Measurements from ENCODE around the gene SDC3.

SDC3 gene

DNA sequence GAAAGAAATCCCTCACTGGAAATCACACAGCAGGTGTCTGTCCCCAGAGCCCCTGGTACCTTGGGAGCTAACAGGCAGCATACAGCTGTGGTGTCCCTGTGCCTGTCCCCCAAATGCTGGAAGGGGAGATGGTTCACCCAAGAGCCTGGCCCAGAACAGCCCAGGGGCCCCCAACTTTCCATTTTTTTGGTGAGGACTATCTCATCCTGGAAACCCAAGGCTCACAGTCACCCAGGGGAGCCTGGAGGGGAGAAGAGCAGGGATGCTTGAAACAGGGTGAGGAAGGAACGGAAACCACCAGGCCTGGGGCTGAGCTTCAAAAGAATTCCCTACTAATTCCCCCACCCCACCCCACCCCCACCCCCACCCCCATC is 3.6 kb downstream of the SDC3 start:
- no peak for DNase-seq (ENCODE audit: low spot score)

DNA sequence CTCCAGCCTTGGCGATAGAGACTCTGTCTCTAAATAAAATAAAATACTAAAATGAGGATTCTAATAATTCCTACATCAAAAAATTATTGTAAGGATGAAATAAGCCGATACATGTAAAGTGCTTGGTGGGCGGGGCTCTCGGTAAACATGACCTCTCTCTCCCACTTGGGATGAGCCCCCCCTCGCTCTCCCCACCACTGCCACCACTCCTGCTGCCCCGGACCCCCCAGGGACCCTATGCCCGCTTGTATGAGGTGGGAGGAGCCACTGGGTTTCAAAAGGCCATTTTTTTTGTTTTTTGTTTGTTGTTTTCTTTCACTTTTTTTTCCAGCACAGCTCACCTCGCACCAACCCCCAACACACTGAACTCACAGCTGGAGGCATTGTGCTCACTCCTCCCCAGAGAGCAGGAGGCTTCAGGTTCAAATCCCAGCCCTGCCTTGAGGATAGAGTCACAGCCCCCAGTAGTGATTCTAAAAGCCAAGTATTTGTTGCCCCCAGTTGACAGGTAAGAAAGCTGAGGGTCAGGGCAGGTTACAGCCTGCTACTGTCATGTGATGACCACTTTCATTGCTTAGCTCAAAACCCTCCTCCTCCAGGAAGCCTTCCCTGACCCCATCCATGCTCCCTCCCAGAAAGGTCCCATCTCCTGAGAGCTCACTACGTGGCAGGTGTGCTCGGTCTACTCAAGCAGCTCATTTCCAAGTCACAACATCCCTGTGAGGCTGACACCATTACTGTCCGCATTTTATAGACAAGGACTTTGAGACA is 4.2 kb downstream of the SDC3 start:
- DNase-seq (ENCODE audit: low spot score), result no peak

DNA sequence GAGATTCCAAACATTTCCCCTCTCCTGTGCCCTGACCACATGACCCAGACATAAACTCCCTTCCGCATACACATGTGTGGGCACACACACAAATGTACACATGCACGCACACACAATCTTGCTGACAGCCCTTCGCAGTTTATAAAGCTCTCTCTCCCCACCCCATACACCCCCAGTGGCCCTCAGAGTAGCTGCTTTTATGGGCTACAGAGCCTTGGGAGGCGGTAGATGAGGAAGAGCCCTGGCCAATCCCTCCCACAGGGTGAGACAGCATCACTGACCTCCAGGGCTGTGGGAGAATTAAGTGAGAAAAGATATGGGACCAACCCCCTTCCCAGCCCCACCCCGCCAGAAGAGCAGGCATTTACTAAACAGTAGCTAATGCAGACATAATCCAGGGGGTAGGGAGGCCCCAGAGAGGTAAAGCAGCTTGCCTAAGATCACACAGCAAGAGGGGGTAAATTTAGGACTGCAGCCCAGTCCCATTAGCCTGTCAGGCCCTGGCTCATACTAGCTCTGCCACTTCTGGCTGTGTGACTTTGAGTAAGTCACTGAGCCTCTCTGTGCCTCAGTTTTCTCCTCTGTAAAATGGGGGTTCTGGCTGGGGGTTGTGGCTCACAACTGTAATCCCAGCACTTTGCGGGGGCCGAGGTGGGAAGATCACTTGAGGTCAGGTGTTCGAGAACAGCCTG is 5.1 kb downstream of the SDC3 start:
- no peak for DNase-seq (ENCODE audit: low spot score)

DNA sequence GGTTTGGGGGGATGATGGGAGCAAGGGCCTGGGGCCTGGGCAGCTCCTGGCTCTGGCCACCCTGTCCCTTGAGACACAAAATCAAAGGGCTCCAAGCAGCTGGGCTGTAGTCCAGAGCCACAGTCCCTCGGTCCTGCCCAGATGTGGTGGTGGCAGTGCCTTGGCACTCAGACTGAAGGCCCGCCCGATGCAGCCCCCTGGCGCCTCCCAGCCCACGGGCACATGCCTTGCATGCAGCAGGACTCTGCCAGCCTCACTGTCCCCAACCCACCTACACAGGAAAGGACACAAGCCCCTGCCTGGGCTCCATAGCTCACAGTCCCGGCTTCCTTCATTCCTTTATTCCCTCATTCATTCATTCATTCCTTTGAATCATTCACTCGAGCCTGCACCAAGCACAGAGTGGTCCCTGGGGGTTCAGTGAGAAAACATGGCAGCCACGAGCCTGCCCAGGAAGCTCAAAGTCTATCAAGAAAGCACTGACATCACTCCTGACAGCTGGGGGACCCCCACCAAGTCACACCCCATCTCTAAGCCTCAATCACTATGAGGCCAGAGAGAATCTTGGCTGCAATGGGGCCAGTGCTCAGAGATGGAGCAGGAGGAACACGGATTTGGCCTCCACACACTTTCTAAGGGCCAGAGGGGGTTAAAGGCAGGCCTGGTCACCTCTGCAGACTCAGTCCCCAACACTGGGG is 5.8 kb downstream of the SDC3 start:
- no peak for DNase-seq (ENCODE audit: low spot score)

DNA sequence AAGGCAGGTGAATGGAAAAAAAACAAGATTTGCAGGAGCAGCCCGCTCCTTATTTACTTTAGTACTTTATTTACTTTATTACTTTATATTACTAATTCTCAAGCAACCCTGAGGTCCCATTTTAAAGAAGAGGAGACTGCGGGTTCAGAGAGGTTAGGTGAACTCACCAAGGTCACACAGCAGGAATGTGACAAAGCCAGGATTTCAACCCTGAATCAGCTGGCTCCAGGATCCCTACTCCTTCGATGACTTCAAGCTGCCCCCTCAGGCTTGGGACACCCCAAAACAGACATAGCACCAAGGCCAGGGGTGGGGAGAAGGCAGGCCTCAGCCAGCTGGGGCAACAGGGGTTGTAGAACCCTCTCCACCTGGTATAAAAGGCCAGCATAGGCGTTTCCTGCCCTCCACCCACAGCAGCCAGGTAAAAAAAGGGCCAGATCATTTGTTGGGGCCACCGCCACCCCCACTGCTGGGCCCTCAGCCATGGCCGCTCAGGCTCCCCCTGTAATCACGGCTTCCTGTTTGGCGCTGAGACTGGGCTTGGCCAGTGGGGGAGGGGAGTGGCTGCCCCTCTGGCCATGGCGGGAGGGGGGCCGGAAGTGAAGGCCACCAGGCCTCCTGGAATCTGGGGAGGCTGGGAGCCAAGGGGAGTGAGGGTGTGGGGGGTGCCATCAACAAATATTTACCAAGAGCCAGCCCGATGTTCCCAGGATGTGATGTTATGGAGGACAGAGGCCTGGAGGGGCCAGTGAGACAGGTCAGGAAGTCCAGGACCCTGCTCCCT is 6.6 kb downstream of the SDC3 start:
- DNase-seq (ENCODE audit: low spot score), result no peak

DNA sequence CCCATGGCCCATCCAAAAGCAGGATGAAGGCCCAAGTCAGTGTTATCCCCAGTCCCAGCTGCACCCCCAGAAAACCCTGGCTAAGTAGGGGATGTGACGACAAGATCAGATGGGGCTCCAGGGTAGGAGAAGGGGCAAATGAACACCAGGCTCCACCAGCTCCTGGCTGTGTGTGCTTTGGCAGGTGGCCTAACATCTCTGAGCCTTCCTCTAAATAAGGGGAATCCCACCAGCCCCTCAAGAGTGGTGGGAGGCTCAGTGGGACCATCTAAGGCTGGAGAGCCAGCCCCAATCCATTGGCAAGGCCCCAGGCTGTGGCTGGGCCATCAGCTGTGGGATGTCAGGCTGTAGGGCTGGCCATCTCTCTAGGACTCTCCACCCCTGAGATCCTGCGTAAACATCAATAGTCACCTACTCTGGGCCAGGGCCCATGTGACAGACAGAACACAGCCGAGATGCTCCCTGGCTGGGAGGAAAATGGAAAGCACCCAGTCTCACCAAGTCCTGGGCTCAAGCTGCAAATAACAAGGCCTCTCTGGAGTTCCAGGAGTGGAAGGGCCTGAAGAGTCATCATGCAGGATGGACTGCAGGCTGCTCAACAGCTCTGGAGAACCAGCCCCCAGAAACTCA is 7.5 kb downstream of the SDC3 start:
- no peak for DNase-seq (ENCODE audit: low spot score)

DNA sequence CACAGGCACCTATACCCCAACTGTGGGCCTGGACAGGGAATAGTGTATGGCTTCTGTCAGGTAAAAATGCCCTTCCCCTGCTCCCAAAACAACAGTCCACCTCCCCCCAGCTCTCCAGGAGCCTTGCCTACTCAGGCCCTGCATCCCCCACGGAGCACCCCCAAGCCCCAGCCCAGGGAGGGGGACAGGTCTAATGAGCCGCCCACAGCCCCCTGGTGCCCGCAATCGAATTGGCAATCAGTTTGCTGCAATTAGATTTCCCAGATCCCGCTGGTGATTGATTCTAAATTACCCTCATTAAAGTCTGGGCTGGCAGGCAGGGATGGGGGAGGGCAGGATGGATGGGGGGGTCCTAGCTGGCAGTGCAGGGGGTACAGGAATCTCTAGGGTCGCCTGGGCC is 8.1 kb downstream of the SDC3 start:
- DNase-seq (ENCODE audit: low spot score), result no peak

DNA sequence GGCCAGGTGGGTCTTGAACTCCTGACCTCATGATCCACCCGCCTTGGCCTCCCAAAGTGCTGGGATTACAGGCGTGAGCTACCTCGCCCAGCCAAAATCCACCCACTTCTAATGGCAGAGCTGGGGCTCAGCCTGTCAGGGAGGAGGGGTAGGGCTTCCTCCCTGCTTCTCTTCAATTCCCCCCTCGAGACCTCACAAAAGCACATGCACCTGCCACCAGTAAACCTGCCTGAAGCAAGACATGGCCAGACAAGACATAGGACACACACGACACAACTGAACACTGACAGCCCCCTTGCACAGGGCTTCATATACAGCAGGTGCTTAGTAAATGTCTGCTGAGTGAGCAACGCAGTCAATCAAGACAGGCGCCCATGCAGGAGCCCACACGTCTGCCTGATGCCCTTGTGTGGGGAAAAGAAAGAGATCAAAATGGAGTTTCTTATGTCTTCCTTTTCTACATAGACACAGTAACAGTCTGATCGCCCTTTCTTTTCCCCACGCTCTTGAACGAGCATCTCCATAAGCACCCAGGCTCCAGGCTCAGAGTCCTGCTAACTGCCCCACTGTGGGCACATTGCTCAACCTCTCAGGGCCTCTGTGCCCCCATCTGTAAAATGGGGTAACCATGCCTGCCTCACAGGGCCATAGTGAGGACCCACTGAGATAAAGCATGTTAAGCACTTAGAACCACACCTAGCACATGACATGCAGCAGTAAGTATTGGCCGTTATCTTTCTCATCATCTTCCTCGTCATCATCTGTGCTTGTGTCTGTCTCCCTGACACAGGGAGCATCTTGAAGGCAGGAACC is 8.8 kb downstream of the SDC3 start:
- no peak for DNase-seq (ENCODE audit: low spot score)

DNA sequence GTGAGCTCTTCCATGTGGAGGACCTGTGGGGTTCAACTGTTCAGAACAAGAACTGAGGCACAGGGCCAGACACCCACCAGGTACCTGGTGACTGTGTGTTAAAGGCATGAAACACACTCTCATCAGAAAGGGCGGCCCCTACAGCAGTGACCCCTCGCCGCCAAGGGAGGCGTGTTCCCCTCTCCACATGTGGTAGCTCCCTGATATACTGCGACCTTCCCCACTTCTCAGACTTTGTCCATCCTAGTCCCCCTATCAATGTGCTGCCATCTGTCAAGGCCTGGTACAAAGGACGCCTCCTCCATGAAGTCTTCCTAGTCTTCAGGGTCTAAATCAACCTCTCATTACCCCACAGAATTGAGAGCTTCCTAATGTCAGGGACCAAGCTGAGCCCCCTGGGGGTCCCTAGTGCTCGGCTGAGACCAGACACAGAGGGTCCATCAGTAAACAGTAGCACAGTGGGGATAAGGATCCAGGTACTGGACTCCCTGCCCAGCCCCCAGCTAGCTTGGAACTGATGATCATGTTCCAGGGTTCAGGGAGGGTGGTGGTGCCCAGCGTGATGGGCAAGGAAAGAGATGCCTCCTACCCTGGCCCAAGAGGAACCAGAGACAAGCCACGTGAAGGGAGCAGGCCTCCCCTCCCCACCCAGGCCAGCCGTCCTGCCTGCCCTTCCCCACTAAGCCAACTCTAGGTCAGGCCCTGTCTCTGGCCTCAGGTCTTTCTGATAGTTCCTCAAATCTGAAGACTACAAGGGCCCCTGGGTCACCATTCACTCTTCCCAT is 10.3 kb downstream of the SDC3 start:
- no peak for DNase-seq (ENCODE audit: low spot score)

DNA sequence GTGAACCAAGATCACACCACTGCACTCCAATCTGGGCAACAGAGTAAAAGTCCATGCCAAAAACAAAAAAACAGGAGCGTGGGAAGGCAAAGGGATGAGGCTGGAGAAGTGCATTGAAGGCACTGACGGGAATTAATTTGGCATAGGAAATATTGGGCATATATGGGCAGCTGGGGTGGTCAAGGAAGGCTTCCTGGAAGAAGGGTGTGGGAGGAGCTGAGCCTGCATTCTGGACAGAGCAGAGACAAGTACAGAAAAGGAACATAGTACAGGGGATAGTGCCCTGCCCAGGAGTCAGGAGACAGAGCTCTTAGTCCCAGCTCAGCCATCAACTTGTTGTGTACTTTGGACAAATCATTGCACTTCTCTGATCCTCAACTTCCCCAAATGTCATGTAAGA is 11.7 kb downstream of the SDC3 start:
- no peak for DNase-seq (ENCODE audit: low spot score)

DNA sequence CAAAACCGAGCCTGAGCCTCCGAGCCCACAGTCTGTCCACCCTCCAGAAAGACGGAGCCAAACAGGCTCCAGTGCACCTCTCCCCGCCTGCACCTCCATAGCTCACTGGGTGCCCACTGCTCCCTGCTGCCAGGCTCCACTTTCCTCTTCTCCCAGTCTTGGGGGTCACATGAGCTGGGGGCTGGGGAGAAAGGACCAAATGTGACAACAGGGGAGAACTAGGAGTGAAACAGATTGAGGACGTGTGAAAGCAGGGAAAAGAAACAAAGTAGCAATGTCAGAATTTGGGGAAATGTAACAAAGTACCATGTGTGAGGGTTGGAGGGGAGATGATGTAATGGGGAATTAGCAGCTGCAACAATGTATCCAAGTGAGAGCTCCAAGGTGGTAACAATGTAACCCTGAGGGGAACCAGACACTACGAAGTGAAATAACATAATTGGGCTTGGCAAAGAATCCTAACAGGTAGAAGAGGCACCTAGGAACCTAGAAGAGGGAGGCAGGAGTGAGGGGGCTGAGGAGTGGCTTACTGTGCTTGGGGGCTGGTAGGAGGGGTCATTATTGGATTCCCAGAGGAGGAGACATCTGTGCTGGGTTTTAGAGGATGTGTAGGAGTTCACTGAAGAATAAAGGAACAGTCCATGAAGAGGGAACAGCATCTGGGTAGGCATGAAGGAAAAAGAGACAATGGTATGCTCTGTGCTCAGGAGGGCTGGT is 12.5 kb downstream of the SDC3 start:
- no peak for DNase-seq (ENCODE audit: low spot score)

DNA sequence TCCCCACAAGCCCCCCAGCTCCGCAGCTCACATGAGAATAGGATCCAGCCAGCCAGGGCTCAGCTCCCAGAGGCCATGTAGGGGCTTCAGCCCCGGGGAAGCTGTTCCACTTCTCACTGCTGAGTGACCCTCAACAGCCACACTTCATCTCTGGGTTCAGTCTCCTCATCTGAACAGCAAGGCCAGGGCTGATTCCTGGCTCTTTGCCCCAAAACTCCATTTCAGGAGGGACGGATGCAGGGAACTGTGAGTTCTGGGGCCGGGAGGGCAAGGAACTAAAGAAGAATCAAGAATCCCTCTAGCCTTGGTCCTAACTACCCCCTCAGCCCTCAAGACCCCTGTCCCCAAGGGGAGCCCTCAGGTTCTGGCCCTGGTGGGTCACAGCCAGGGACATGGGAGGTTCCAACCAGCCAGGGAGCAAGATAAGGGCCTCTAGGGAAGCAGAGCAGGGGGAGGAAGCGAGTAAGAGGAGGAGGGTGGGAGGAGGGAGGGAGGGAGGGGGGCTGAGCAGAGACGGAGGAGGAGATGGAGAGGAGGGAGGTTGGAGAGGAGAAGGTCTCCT is 13.1 kb downstream of the SDC3 start:
- DNase-seq (ENCODE audit: low spot score), result no peak

DNA sequence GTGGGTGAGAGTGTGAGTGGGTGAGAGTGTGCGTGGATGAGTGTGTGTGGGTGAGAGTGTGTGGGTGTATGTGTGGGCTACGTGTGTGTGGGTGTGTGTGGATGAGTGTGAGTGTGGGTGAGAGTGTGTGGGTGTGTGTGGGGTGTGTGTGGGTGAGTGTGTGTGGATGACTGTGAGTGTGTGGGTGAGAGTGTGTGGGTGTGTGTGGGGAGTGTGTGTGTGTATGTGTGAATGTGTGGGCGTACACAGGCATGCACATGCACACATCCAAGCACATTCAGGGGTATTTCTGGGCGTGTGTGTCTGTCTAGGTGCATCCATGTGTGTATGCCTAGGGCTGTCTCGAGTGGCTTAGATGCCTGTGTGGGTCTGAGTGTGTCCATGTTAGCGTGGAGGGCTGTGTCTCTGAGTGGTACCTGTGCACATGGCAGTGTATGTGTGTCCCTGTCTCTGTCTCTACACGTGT is 14.0 kb downstream of the SDC3 start:
- DNase-seq (ENCODE audit: low spot score), result no peak

DNA sequence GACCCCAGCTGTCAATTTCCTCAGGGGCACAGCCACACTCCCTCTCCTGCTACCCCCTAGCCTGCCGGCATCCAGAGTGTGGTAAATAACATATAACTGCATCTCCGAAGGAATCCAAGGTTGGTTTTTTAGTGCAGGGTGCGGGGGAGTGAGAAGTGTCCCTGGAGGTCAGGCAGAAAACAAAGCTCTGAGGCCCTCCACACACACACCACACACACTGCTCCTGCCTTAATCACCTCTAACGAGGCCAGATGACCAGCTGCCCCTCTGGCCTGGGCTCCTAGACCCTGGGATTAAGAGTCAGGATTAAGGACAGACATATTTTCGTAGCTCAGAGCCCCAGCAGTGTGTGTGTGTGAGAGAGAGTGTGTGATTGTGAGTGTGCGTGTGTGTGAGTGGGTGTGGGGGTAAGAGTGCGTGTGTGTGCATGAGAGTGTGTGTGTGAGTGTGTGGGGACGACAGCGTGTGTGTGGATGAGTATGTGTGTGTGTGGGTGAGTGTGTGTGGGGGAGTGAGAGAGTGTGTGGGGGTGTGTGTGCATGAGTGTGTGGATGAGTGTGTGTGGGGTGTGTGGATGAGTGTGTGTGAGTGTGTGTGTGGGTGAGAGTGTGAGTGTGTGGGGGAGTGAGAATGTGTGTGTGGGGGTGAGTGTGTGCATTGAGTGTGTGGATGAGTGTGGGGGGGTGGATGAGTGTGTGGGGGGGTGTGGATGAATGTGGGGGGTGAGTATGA is 14.6 kb downstream of the SDC3 start:
- no peak for DNase-seq (ENCODE audit: low spot score)

DNA sequence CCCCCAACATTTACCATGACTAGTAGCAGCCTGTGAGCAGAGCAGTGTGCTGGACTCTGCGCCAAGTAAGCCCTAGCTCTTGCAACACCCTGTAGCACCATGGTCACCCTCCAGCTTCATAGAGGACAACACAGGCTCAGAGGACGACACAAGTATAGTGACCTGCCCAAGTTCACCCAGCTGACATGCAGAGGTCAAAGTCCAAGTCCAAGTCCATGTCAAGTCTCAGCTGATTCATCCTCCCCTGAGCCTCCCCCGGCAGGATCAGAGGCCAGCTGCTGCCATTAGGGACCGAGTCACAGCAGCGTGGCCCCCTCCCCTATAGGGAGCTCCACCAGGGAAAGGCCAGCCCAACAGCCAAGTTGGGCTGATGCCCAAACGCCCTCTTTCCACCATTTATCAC is 15.9 kb downstream of the SDC3 start:
- no peak for DNase-seq (ENCODE audit: low spot score)

DNA sequence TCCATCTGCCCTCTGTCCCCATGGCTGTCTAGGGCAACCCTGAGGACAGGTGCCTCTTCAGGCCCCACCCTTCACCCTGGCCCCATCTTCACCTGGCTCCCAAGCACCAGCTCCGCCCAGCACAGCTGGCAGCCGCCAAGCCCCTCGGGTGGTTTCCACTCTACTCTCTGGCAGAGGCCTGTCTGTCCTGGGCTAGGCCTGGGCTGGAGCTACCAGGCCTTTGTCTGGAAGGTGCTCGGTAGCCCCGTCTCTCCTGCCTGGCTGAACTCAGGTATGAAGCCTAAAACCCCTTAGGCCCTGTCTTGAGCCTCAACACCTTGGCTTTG is 17.4 kb downstream of the SDC3 start:
- no peak for DNase-seq (ENCODE audit: low spot score)

DNA sequence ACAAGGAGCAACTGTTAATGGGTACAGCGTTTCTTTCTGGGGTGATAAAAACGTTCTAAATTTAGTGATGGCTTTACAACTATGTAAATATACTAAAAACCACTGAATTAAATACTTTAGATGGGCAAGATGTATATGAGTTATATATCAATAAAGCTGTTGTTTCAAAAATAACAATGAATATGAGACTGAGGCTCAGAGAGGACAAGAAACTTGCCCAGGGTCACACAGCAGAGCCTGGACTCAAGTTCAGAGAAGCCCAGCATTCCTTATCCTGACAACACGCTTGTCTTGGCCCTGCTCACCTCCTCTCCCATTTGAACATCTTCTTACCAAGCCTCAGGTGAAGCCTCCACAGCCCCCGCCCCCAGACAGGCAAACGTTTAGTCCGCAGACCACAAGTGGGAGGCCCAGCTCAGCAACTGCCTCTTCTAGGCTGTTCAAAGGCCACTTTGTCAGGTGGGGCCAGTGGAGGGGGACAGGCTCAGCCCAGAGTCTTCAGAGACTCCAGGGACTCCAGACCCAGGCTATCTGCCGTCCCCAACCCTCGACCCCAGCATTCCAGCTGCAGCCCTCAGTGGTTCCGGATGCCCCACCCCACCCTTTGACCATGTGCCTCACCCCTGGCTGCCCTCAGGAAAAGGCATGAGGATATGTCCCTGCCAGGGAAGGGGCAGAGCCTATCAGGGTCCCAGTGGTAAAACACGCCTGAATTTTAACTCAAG is 17.9 kb downstream of the SDC3 start:
- no peak for DNase-seq (ENCODE audit: low spot score)

DNA sequence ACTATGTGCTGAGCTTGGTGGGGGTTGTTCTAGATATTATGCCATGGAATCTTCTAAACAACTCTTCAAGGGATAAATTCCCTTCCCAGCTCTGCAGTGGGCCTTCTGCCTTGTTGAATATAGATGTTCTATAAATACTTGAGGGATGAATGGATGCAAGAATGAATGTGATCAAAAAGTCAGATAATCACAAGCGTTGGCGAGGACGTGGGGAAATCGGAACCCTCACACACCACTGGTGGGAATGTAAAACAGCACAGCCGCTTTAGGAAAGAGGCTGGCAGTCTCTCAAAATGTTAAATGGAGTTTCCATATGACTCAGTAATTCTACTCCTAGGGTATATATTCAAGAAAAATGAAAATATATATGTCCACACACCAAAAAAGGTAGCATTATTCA is 19.0 kb downstream of the SDC3 start:
- DNase-seq (ENCODE audit: low spot score), result no peak
